Articular chondrocyte of knee joint (primary cell): ENCODE data around the gene VCPKMT. TPM values are rescaled to one million over a fixed set of nuclear protein-coding genes. Genes with fewer than 3 reads are reported as not detected.

Experiments used
- small RNA-seq: library from RNA; depleted of rRNA; stranded (forward); fragments of <200 nt; gene quantifications from one replicate; pipeline ENCODE3, GENCODE V24; 2012
- total RNA-seq: library from RNA; depleted of rRNA; stranded (reverse); fragments of >200 nt; gene quantifications from 2 replicates; pipeline ENCODE4 v1.2.3, GENCODE V29; 2012

VCPKMT gene
- total RNA-seq, result 6.8 and 6.9 TPM in 2 replicates

GRCh38 chr14:50116181-50116956, at the start of gene VCPKMT:
TSS of gene VCPKMT (minus strand) at chr14:50116572. CDS start at chr14:50116552, 20 bp downstream.

Small RNA genes lying within 50 kb of the gene (small RNA-seq; reads per million reads assigned to genes)
- not detected for gene RF00019

Other genes starting within 250 kb of the VCPKMT start
- 113 and 161 TPM in 2 replicates for gene ARF6, start 223.5 kb downstream of the VCPKMT start, total RNA-seq
- 37.7 and 38.8 TPM in 2 replicates for gene SOS2, start 115.0 kb upstream of the VCPKMT start, total RNA-seq
- 3.1 and 3.3 TPM in 2 replicates for gene L2HGDH, start 195.7 kb upstream of the VCPKMT start, total RNA-seq
- gene DMAC2L, start 195.8 kb upstream of the VCPKMT start, total RNA-seq, result 7.1 and 10.6 TPM in 2 replicates